WTC11 (cell line): ENCODE data around the gene HID1.

Experiments used
- ATF1 ChIP-seq: sonication (generic); formaldehyde crosslinking; IDR thresholded peaks from 2 replicates; pipeline ENCODE4 v1.8.1; 2023; ENCODE audit warnings: mild to moderate bottlenecking, moderate library complexity, missing genetic modification reagents
- CTCF ChIP-seq: fragments of 200-600 bp; IDR thresholded peaks from 2 replicates; pipeline ENCODE4 v1.8.0; 2022; ENCODE audit warnings: antibody characterized with exemption
- FOXJ3 ChIP-seq: sonication (generic); formaldehyde crosslinking; IDR thresholded peaks from 2 replicates; pipeline ENCODE4 v1.9.0; 2021; ENCODE audit warnings: missing genetic modification reagents, mild to moderate bottlenecking, borderline replicate concordance
- NR2C2 ChIP-seq: sonication (generic); formaldehyde crosslinking; IDR thresholded peaks from 2 replicates; pipeline ENCODE4 v1.8.0; 2022; ENCODE audit warnings: mild to moderate bottlenecking, missing genetic modification reagents
- SMAD4 ChIP-seq: sonication (generic); formaldehyde crosslinking; IDR thresholded peaks from 2 replicates; pipeline ENCODE4 v1.8.0; 2022; ENCODE audit warnings: mild to moderate bottlenecking, missing genetic modification reagents
- USF2 ChIP-seq: sonication (generic); formaldehyde crosslinking; IDR thresholded peaks from 2 replicates; pipeline ENCODE4 v1.8.1; 2023; ENCODE audit warnings: mild to moderate bottlenecking, missing genetic modification reagents, moderate library complexity
- ZNF232 ChIP-seq: sonication (generic); formaldehyde crosslinking; IDR thresholded peaks from 2 replicates; pipeline ENCODE4 v1.8.0; 2022; ENCODE audit warnings: mild to moderate bottlenecking, missing genetic modification reagents
- ZNF263 ChIP-seq: sonication (generic); formaldehyde crosslinking; IDR thresholded peaks from 2 replicates; pipeline ENCODE4 v1.8.1; 2022; ENCODE audit warnings: low read depth, mild to moderate bottlenecking, moderate library complexity, missing genetic modification reagents

- TF ChIP-seq CTCF (no peak), ZNF232 (CRISPR knock-in tag) (no peak), NR2C2 (CRISPR knock-in tag) (no peak), ATF1 (CRISPR knock-in tag) (no peak), ZNF263 (no peak), USF2 (CRISPR knock-in tag) (no peak), SMAD4 (CRISPR knock-in tag) (no peak), FOXJ3 (CRISPR knock-in tag) (no peak)
Observed at GRCh38 chr17:74954665-74955421, 17.7 kb downstream of the HID1 start.
